SJSA1 (cell line): ENCODE data around the gene DDX52. TPM values are rescaled to one million over a fixed set of nuclear protein-coding genes. Genes with fewer than 3 reads are reported as not detected.

Source experiments
- DNase-seq, 2 experiments: peaks; one replicate each; pipeline ENCODE4 v3.0.0-alpha.2; 2015 to 2020; ENCODE audit warnings: low spot score in 2 of 2, low read depth in 1 of 2
- H3K27ac ChIP-seq: fragments of 250-450 bp; sonication (Bioruptor Pico); 2 replicates; pipeline ENCODE4 v1.5.1; 2020; ENCODE audit warnings: mild to moderate bottlenecking, moderate library complexity
- H3K27me3 ChIP-seq: fragments of 250-450 bp; sonication (Bioruptor Pico); replicated peaks from 2 replicates; pipeline ENCODE4 v1.5.1; 2020; ENCODE audit warnings: mild to moderate bottlenecking, moderate library complexity
- H3K36me3 ChIP-seq: fragments of 250-450 bp; sonication (Bioruptor Pico); 2 replicates; pipeline ENCODE4 v1.5.1; 2020; ENCODE audit warnings: mild to moderate bottlenecking
- H3K4me1 ChIP-seq: fragments of 250-450 bp; sonication (Bioruptor Pico); replicated peaks from 2 replicates; pipeline ENCODE4 v1.6.1; 2021; ENCODE audit warnings: mild to moderate bottlenecking
- H3K4me3 ChIP-seq: fragments of 250-450 bp; sonication (Bioruptor Pico); 2 replicates; pipeline ENCODE4 v1.5.1; 2020; ENCODE audit warnings: mild to moderate bottlenecking
- H3K9me3 ChIP-seq: fragments of 250-450 bp; sonication (Bioruptor Pico); replicated peaks from 2 replicates; pipeline ENCODE4 v1.5.1; 2020; ENCODE audit warnings: mild to moderate bottlenecking
- total RNA-seq: library from RNA; depleted of rRNA; stranded (reverse); fragments of >200 nt; shearing (Covaris generic); gene quantifications from 2 replicates; pipeline ENCODE4 v1.2.3, GENCODE V29; 2014

DDX52 gene
- total RNA-seq, 1 experiment from 2014 or later: 29.5 TPM

- Histone ChIP-seq H3K9me3 (no peaks in the 10 kb centered on the region), H3K4me1 (no peaks in the 10 kb centered on the region), H3K4me3 (no peak overlapping the region), H3K27me3 (no peaks in the 10 kb centered on the region), H3K27ac (no peak overlapping the region), H3K36me3 (peaks cover 47% of the 10 kb centered on the region)
- DNase-seq: no peak
Observed at GRCh38 chr17:37598145-37598544, 45.1 kb downstream of the DDX52 start.

- no peaks in the 10 kb centered on the region for H3K27me3 ChIP-seq
- no peak overlapping the region for H3K4me3 ChIP-seq
- DNase-seq: no peak
- no peak overlapping the region for H3K27ac ChIP-seq
- H3K36me3 ChIP-seq: peaks cover 46% of the 10 kb centered on the region
- H3K4me1 ChIP-seq: no peaks in the 10 kb centered on the region
- no peaks in the 10 kb centered on the region for H3K9me3 ChIP-seq
Observed at GRCh38 chr17:37592291-37592690, 51.0 kb downstream of the DDX52 start.

GRCh38 chr17:37585066-37585465 lies 58.2 kb downstream of the DDX52 start:
- no peak for DNase-seq
- no peaks in the 10 kb centered on the region for H3K9me3 ChIP-seq
- H3K4me1 ChIP-seq: no peaks in the 10 kb centered on the region
- no peaks in the 10 kb centered on the region for H3K27me3 ChIP-seq
- H3K36me3 ChIP-seq: peaks cover 52% of the 10 kb centered on the region
- no peak overlapping the region for H3K4me3 ChIP-seq
- H3K27ac ChIP-seq: no peak overlapping the region

- H3K4me1 ChIP-seq: no peaks in the 10 kb centered on the region
- H3K27ac ChIP-seq: no peak overlapping the region
- no peaks in the 10 kb centered on the region for H3K9me3 ChIP-seq
- no peaks in the 10 kb centered on the region for H3K27me3 ChIP-seq
- DNase-seq: no peak
- no peak overlapping the region for H3K4me3 ChIP-seq
- H3K36me3 ChIP-seq: peaks cover 52% of the 10 kb centered on the region
Observed at GRCh38 chr17:37576281-37576680, 67.0 kb downstream of the DDX52 start.

GRCh38 chr17:37574427-37574826 lies 68.8 kb downstream of the DDX52 start:
- no peak overlapping the region for H3K27ac ChIP-seq
- no peaks in the 10 kb centered on the region for H3K27me3 ChIP-seq
- no peaks in the 10 kb centered on the region for H3K4me1 ChIP-seq
- no peaks in the 10 kb centered on the region for H3K9me3 ChIP-seq
- no peak for DNase-seq
- H3K36me3 ChIP-seq: peaks cover 56% of the 10 kb centered on the region
- no peak overlapping the region for H3K4me3 ChIP-seq

GRCh38 chr17:37571674-37572073 lies 71.6 kb downstream of the DDX52 start:
- H3K4me3 ChIP-seq: no peak overlapping the region
- no peaks in the 10 kb centered on the region for H3K9me3 ChIP-seq
- no peak overlapping the region for H3K27ac ChIP-seq
- peaks cover 62% of the 10 kb centered on the region for H3K36me3 ChIP-seq
- H3K27me3 ChIP-seq: no peaks in the 10 kb centered on the region
- DNase-seq: no peak
- no peaks in the 10 kb centered on the region for H3K4me1 ChIP-seq

- no peaks in the 10 kb centered on the region for H3K27me3 ChIP-seq
- H3K4me1 ChIP-seq: no peaks in the 10 kb centered on the region
- H3K4me3 ChIP-seq: no peak overlapping the region
- DNase-seq: peak; percentile 10 to 68
- H3K9me3 ChIP-seq: no peaks in the 10 kb centered on the region
- no peak overlapping the region for H3K27ac ChIP-seq
- peaks cover 60% of the 10 kb centered on the region for H3K36me3 ChIP-seq
Observed at GRCh38 chr17:37570527-37571093, 72.6 kb downstream of the DDX52 start.

GRCh38 chr17:37568350-37569053 lies 74.7 kb downstream of the DDX52 start:
- no peak for DNase-seq
- H3K27ac ChIP-seq: no peak overlapping the region

GRCh38 chr17:37567538-37567937 lies 75.7 kb downstream of the DDX52 start:
- Histone ChIP-seq H3K9me3 (no peaks in the 10 kb centered on the region), H3K4me1 (no peaks in the 10 kb centered on the region), H3K27ac (no peak overlapping the region), H3K4me3 (no peak overlapping the region), H3K27me3 (no peaks in the 10 kb centered on the region), H3K36me3 (peaks cover 55% of the 10 kb centered on the region)
- DNase-seq: no peak

More at GRCh38 chr17:37568350-37569053, 74.7 kb downstream of the DDX52 start:
- H3K9me3 ChIP-seq: no peaks in the 10 kb centered on the region
- H3K4me1 ChIP-seq: no peaks in the 10 kb centered on the region
- H3K36me3 ChIP-seq: peaks cover 55% of the 10 kb centered on the region
- H3K4me3 ChIP-seq: no peak overlapping the region
- no peaks in the 10 kb centered on the region for H3K27me3 ChIP-seq

- DNase-seq: no peak
- peaks cover 56% of the 10 kb centered on the region for H3K36me3 ChIP-seq
- no peaks in the 10 kb centered on the region for H3K9me3 ChIP-seq
- no peak overlapping the region for H3K27ac ChIP-seq
- H3K4me3 ChIP-seq: no peak overlapping the region
- H3K4me1 ChIP-seq: no peaks in the 10 kb centered on the region
- H3K27me3 ChIP-seq: no peaks in the 10 kb centered on the region
Observed at GRCh38 chr17:37567137-37567536, 76.1 kb downstream of the DDX52 start.

GRCh38 chr17:37564252-37564651 lies 79.0 kb downstream of the DDX52 start:
- peaks cover 62% of the 10 kb centered on the region for H3K36me3 ChIP-seq
- H3K27ac ChIP-seq: no peak overlapping the region
- no peaks in the 10 kb centered on the region for H3K27me3 ChIP-seq
- no peaks in the 10 kb centered on the region for H3K4me1 ChIP-seq
- no peak for DNase-seq
- H3K9me3 ChIP-seq: no peaks in the 10 kb centered on the region
- H3K4me3 ChIP-seq: no peak overlapping the region

GRCh38 chr17:37562016-37562745 lies 81.1 kb downstream of the DDX52 start:
- no peak for DNase-seq
- Histone ChIP-seq H3K9me3 (no peaks in the 10 kb centered on the region), H3K36me3 (peaks cover 49% of the 10 kb centered on the region), H3K4me3 (no peak overlapping the region), H3K27me3 (no peaks in the 10 kb centered on the region), H3K27ac (no peak overlapping the region), H3K4me1 (no peaks in the 10 kb centered on the region)
